Rectal smooth muscle tissue (tissue), 1 donor: ENCODE measurements around the gene EVC2.
"Not testable (repeated sequence)": the region's sequence is repeated elsewhere in the genome, so short reads cannot be mapped to it uniquely, and the experiment has no call there.

Source experiments
- H3K27ac ChIP-seq: one replicate; pipeline ENCODE4 v1.7.0; 2013; ENCODE audit warnings: low read depth, low read length, inconsistent platforms
- H3K27me3 ChIP-seq: one replicate; pipeline ENCODE4 v1.7.0; 2013; ENCODE audit warnings: low read length; ENCODE audit not compliant: control insufficient read depth, insufficient read depth
- H3K36me3 ChIP-seq: one replicate; pipeline ENCODE4 v1.7.0; 2013; ENCODE audit warnings: low read length; ENCODE audit not compliant: control insufficient read depth, insufficient read depth
- H3K4me1 ChIP-seq: one replicate; pipeline ENCODE4 v1.7.0; 2013; ENCODE audit warnings: low read length; ENCODE audit not compliant: control insufficient read depth, insufficient read depth
- H3K4me3 ChIP-seq: one replicate; pipeline ENCODE4 v1.7.0; 2013; ENCODE audit warnings: low read length
- H3K9ac ChIP-seq: one replicate; pipeline ENCODE4 v1.7.0; 2013; ENCODE audit warnings: low read length

EVC2 gene

DNA sequence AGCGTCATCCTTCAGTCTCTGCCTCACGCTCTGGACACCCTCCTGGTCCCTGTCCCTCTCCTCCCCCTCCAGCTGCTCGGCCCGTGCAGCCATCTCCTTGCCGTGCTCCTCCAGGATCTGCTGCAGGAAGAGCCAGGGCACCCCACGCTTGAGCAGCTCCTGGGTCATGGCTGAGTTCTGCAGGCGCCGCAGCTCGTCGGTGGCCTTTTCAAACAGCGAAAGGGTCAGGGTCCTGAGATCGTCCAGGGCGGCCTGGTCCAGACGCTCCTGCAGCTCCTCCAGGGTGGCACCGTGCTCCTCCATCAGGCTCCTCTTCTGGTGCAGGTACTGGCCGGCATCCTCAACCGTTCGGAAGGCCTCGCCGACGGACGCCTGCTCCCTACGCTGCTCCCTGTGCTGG, 85.8 kb downstream of the EVC2 start:
- Histone ChIP-seq H3K27ac (no peak overlapping the region), H3K4me3 (no peak overlapping the region), H3K4me1 (no peaks in the 10 kb centered on the region), H3K36me3 (peaks cover 11% of the 10 kb centered on the region), H3K9ac (no peak overlapping the region), H3K27me3 (no peaks in the 10 kb centered on the region)

DNA sequence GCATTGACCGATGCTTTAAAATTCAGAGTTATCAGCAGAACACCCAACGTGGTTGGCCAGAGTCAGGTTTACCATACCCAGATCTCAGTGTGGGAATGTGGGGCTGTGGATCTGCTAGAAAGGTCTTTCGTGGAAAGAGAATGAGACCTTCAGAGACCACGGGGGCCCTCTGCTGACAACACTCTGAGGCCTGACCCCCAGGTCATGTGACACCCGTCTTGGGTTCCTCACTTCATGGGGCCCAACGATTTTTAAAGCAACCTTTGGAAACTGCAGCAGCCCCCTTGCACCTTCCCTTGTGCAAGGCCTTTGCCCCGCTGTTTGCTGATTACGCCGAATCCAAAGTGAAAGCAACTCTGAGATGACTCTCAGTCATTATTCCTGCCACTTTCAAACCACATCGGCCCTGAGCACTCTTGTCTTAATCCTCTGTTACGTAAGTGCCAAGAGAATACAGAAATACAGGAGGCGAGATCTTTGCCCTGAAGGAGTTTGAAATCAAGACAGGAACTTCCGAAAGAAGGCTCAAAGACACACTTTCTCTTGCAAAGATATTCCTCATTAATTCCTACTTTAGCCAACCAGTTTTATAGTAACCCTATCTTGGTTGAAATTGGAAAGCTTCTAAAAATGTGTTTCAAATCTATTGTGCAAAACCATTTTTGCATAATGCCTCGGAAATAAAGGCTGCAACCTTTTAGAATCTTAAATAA, 88.3 kb downstream of the EVC2 start:
- H3K27me3 ChIP-seq, result no peaks in the 10 kb centered on the region
- H3K4me3 ChIP-seq, result no peak overlapping the region
- H3K4me1 ChIP-seq, result no peaks in the 10 kb centered on the region
- peaks cover 12% of the 10 kb centered on the region for H3K36me3 ChIP-seq
- no peak overlapping the region for H3K9ac ChIP-seq
- H3K27ac ChIP-seq, result no peak overlapping the region

DNA sequence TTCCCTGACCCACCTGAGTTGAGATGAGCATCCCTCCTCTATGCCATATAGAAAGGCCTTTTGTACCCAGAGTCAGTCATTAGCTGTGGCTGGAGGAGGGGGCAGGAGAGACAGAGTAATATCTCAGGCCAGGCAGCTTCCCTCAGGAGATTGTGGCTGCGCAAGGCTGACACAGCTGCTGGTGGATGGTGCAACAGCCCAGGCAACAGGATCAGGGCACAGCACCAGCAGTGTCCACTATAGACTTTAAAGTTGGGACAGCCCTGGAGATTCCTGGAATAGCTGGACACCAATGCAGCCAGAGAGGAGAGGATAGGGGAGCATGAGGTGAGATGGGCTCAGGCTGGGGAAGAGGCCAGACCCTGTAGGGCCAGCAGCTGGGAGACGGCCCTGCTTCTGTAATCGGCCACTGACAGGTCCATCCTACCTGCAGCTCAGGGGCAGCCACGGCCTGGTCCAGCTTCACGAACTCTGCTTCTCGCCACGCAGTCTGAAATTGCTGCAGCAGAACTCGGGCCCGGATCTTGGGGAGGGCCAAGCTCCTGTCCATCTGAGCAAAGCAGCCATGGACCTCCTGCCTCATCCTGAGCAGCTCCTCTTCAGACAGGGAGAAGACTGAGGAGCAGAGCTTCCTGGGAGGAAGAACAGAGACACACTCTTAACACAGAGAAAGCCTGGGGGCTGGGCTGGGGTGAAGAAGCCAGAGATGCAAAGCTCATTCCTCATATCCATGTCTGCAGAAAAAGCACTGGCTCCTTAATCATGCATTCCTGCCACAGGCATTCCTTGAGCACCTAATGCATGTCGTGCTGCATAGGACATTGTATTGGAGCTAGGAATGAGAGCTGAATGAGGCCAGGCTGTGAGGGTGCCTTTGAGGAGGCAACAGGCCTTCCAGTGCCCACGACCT, 90.1 kb downstream of the EVC2 start:
- Histone ChIP-seq H3K36me3 (peaks cover 9% of the 10 kb centered on the region), H3K4me3 (no peak overlapping the region), H3K27me3 (no peaks in the 10 kb centered on the region)

DNA sequence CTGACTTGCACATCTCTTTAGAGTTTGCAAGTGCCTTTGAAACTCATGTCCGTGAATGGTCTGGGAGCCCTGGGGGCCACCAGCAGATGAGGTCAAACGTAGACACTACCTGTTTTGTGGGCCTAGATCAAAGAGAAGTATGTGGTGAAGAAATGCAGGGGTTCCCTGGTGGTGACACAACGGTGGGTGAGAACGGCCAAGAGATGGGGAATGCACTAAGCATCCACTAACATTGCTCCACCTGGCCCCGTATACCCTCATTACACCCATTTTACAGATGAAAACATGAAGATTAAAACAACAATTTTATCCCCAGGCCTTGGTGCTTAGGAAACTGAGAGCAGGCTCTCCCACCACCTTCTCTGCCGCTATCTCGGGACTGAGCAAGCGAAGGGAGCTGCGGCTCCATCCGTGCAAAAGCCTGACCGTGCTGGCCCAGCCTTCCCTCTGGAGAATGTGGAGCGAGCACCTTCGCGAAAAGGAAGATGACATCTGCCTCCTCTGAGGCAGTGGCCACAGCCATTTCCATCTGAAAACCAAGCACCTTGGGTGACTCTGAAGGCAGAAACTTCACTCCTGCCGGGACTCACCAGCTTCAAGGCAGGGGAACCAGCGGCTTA, 91.9 kb downstream of the EVC2 start:
- no peak overlapping the region for H3K27ac ChIP-seq
- no peak overlapping the region for H3K4me3 ChIP-seq
- no peak overlapping the region for H3K9ac ChIP-seq
- H3K36me3 ChIP-seq, result peaks cover 3% of the 10 kb centered on the region
- H3K4me1 ChIP-seq, result no peaks in the 10 kb centered on the region
- no peaks in the 10 kb centered on the region for H3K27me3 ChIP-seq

More for the DNA sequence above, 90.1 kb downstream of the EVC2 start:
- H3K27ac ChIP-seq, result no peak overlapping the region
- no peaks in the 10 kb centered on the region for H3K4me1 ChIP-seq
- no peak overlapping the region for H3K9ac ChIP-seq

DNA sequence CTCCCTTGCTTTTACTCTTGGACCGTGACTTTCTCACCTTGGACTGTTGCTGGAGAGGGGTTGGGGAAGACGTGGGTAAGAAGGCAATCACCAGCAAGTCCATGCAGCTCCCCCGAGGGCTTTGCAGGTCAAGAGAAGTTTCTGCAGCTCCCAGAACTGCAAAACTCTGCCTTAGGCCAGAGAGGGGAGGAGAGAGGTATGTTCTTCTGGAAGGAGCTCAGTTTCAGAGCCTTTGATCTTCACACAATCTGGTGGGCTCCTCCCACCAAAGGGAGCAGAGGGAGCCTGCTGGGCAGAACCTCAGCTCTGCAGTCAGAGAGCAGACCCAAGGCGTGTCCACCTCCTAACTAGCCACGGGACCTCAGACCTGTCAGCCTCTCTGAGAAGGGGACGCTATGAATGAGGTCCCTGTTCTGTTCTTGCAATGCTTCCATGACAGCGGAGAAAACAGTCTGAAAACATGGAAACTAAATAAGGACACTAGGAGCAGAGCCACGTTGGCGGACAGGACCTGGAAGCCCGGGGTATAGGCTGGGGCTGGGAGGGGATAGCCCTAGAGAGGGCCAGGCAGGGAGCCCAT, 92.8 kb downstream of the EVC2 start:
- Histone ChIP-seq H3K27me3 (no peaks in the 10 kb centered on the region), H3K9ac (no peak overlapping the region), H3K27ac (no peak overlapping the region), H3K4me1 (no peaks in the 10 kb centered on the region), H3K36me3 (peaks cover 3% of the 10 kb centered on the region), H3K4me3 (no peak overlapping the region)

DNA sequence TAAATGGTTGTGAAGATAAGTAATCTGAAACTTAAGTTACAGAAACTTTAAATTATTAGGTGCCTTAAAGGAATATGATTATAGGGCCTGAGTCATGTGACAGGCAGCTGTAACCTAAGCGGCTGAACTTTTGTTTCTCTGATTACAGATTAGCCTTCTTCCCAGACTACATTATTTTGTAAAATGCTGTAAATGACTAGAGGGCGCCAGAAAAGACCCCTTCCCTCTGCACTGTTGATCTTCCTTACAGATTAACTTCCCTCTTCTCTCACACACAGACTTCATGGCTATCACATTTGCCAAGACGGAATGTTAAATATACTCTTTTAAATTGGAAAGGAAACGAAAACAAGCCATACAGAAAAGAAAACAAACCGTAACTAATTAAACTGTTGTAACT, 96.6 kb downstream of the EVC2 start:
- Histone ChIP-seq H3K36me3 (peaks cover 3% of the 10 kb centered on the region), H3K4me3 (no peak overlapping the region), H3K27me3 (no peaks in the 10 kb centered on the region), H3K27ac (no peak overlapping the region), H3K9ac (no peak overlapping the region), H3K4me1 (no peaks in the 10 kb centered on the region)

DNA sequence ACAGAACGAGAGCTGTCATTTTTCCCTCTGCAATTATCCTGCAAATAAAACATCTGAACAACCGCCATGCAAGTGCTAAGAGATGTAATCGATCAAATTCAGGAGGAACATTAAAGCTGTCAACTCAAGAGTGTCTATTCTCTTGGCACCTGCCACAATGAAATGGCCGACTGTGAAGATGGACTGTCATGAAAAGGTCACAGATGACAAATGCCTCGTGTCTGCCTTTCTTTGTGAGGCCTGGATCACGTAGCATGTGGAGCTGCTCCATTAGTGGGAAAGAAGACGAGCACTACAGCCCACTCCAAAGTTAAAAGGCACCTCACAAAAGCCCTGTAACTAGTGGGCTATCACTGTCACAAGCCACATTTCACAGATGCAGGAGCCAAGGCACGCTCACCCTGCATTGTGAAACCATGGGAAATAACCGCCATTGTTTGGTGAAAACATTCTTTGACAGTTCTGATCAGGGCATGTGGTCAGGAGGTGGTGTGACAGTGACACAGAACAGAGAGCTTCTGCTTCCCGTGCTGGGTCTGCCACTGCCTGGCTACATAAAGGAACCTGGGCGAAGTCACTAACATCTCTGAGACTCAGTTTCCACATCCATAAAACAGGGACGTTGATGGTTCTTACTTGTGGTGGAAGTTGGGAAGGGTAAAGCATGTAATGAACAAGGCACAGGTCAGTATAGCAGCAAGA, 98.9 kb downstream of the EVC2 start:
- Histone ChIP-seq H3K27me3 (no peaks in the 10 kb centered on the region), H3K9ac (no peak overlapping the region), H3K27ac (no peak overlapping the region), H3K36me3 (no peaks in the 10 kb centered on the region), H3K4me3 (no peak overlapping the region), H3K4me1 (no peaks in the 10 kb centered on the region)

DNA sequence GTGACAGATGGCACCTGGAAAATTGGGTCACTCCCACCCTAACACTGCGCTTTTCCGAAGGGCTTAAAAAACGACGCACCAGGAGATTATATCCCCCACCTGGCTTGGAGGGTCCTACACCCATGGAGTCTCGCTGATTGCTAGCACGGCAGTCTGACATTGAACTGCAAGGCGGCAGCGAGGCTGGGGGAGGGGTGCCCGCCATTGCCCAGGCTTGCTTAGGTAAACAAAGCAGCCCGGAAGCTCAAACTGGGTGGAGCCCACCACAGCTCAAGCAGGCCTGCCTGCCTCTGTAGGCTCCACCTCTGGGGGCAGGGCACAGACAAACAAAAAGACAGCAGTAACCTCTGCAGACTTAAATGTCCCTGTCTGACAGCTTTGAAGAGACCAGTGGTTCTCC, 114.5 kb downstream of the EVC2 start:
- not testable (repeated sequence) for H3K4me3 ChIP-seq, H3K27me3 ChIP-seq, H3K27ac ChIP-seq, H3K9ac ChIP-seq, H3K4me1 ChIP-seq, H3K36me3 ChIP-seq

DNA sequence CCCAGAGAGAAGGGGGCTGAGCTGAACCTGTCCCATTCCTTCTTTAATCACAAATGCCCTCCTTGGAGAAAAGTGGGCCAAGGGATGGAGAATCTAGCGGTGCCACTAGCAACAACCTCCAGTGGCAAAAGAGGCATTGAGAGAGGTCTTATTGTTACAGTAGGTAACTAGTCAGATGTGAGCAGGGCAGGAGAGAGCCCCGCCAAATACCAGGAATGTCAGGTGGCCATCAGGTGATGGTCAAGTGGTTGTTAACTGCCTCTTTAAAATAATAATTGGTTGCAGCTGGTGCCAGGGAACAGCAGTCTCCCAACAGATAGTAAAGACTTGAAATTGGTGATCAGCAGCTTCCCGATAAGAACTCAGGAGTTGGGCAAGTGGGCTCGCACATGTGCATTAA, 116.1 kb downstream of the EVC2 start:
- Histone ChIP-seq H3K27me3 (no peaks in the 10 kb centered on the region), H3K27ac (no peak overlapping the region), H3K36me3 (peaks cover 3% of the 10 kb centered on the region), H3K9ac (no peak overlapping the region), H3K4me1 (no peaks in the 10 kb centered on the region), H3K4me3 (no peak overlapping the region)

DNA sequence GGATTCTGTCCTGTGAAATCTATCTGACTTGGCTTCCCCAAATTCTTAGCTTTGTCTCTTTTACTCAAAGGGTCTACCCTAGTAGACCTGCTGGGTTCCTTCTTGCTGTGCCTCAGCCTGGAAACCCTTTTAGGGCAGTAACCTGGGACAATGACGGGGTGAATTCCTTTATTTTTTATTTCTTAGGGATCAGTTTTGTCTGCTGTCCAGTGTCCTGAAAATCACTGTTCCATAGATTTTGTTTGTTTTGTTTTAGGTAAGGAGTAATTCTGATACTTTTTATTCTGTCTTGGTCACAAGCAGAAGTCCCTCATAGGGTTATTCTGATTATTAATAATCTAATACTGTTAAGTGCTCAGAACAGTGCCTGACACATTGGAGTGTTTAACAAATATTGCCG, 118.9 kb downstream of the EVC2 start:
- Histone ChIP-seq H3K27ac (no peak overlapping the region), H3K9ac (no peak overlapping the region), H3K36me3 (peaks cover 3% of the 10 kb centered on the region), H3K27me3 (no peaks in the 10 kb centered on the region), H3K4me3 (no peak overlapping the region), H3K4me1 (no peaks in the 10 kb centered on the region)

DNA sequence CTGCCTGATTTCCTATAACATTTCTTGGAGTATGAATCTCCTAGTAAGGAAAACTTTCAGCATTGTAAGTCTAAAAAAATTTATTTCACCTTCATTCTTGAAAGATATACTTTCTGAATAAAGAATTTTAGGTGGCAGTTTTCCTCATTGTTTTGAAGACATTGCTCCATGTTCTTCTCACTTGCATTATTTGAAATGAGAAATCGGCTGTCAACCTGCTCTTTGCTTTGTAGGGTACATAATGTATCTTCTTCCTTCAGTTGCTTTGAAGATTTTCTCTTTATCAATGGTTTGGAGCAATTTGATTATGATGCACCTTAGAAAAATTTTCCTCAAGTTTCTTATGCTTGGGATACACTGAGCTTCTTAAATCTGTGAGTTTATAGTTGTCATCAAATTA, 120.3 kb downstream of the EVC2 start:
- no peak overlapping the region for H3K4me3 ChIP-seq
- no peak overlapping the region for H3K9ac ChIP-seq
- H3K27ac ChIP-seq, result no peak overlapping the region
- no peaks in the 10 kb centered on the region for H3K4me1 ChIP-seq
- no peaks in the 10 kb centered on the region for H3K27me3 ChIP-seq
- peaks cover 3% of the 10 kb centered on the region for H3K36me3 ChIP-seq

DNA sequence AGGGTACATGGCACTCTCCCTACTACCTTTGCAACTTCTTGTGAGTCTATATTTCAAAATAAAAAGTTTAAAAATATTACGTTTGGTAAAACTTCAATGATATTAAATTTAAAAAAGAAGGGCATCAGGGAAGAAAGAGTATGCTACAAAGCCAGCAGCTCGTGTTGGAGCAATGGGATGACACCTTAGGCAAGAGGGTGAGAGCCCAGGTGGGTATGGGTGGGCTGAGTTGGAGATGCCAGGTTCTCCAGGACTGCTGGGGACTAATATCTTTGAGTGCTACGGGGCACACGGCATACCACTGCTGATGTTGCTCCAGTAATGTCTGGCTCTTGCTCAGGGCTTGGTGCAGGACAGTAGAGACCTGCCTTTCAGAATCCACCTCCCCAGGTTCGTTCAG, 132.4 kb downstream of the EVC2 start:
- H3K36me3 ChIP-seq, result peaks cover 7% of the 10 kb centered on the region
- no peak overlapping the region for H3K27ac ChIP-seq
- no peaks in the 10 kb centered on the region for H3K4me1 ChIP-seq
- H3K9ac ChIP-seq, result no peak overlapping the region
- H3K27me3 ChIP-seq, result no peaks in the 10 kb centered on the region
- H3K4me3 ChIP-seq, result no peak overlapping the region
